Caco-2 (cell line): ENCODE data around the gene TJP2. TPM values are rescaled to one million over a fixed set of nuclear protein-coding genes. Genes with fewer than 3 reads are reported as not detected.

Source experiments
- BruUV-seq: library from RNA; stranded (reverse); fragments of 400-500 nt; replicated peaks from 2 replicates; lab custom pipeline; 2021; lab: Mats Ljungman, UMichigan
- CTCF ChIA-PET: fragments of 300-600 bp; sonication (Branson Sonifier 250); formaldehyde crosslinking; loops from one replicate; lab custom pipeline; 2022; ENCODE audit warnings: antibody characterized with exemption; lab: Charles Lee
- POLR2A ChIA-PET: fragments of 300-600 bp; sonication (Branson Sonifier 250); formaldehyde crosslinking; loops from one replicate; lab custom pipeline; 2022; ENCODE audit warnings: antibody characterized with exemption; lab: Charles Lee
- DNase-seq, 2 experiments: peaks; one replicate each; pipeline versions ENCODE4 v3.0.0 to v3.0.0-alpha.2; 2020 to 2022
- H3K27me3 ChIP-seq: replicated peaks from 2 replicates; pipeline ENCODE4 v1.6.0; 2011; ENCODE audit warnings: low read length; ENCODE audit not compliant: control insufficient read depth, insufficient read depth
- H3K36me3 ChIP-seq: 2 replicates; pipeline ENCODE4 v1.5.1; 2011; ENCODE audit warnings: low read length; ENCODE audit not compliant: control insufficient read depth, insufficient read depth
- H3K4me1 ChIP-seq: fragments of 250-450 bp; sonication (Bioruptor Pico); 2 replicates; pipeline ENCODE4 v1.5.1; 2020; ENCODE audit warnings: mild to moderate bottlenecking
- H3K4me3 ChIP-seq: 2 replicates; pipeline ENCODE4 v1.5.1; 2011; ENCODE audit warnings: low read depth, mild to moderate bottlenecking, control low read depth, low read length
- H3K9me3 ChIP-seq: fragments of 250-450 bp; sonication (Bioruptor Pico); 2 replicates; pipeline ENCODE4 v1.5.1; 2020; ENCODE audit warnings: mild to moderate bottlenecking, moderate library complexity
- H3K27ac Mint-ChIP-seq: one replicate; pipeline ENCODE4 v1.8.0; 2022; ENCODE audit warnings: mixed read lengths; ENCODE audit not compliant: unreplicated experiment
- H3K27me3 Mint-ChIP-seq: one replicate; pipeline ENCODE4 v1.8.0; 2022; ENCODE audit warnings: mixed read lengths; ENCODE audit not compliant: insufficient read depth, unreplicated experiment
- H3K36me3 Mint-ChIP-seq: one replicate; pipeline ENCODE4 v1.8.0; 2022; ENCODE audit warnings: mild to moderate bottlenecking, mixed read lengths; ENCODE audit not compliant: insufficient read depth, unreplicated experiment
- H3K4me1 Mint-ChIP-seq: one replicate; pipeline ENCODE4 v1.8.0; 2022; ENCODE audit warnings: low read depth, mixed read lengths; ENCODE audit not compliant: unreplicated experiment
- H3K4me3 Mint-ChIP-seq: one replicate; pipeline ENCODE4 v1.8.0; 2022; ENCODE audit warnings: mild to moderate bottlenecking, moderate library complexity, mixed read lengths; ENCODE audit not compliant: unreplicated experiment
- H3K9me3 Mint-ChIP-seq: one replicate; pipeline ENCODE4 v1.8.0; 2022; ENCODE audit warnings: mixed read lengths; ENCODE audit not compliant: unreplicated experiment
- CTCF ChIP-seq, 2 experiments: fragments of 200-600 bp in 1 of 2; IDR thresholded peaks; 1 replicate in 1 of 2; 2 replicates in 1 of 2; pipeline versions ENCODE4 v1.5.1 to v1.8.0; 2011 to 2022; ENCODE audit warnings: antibody characterized with exemption in 1 of 2, control low read depth in 1 of 2, inconsistent platforms in 1 of 2, low read depth in 1 of 2, low read length in 1 of 2, mild to moderate bottlenecking in 1 of 2, moderate library complexity in 1 of 2; ENCODE audit not compliant: insufficient read depth in 1 of 2, severe bottlenecking in 1 of 2, unreplicated experiment in 1 of 2
- intact Hi-C: fragments of 100-400 bp; cut with micrococcal nuclease; formaldehyde crosslinking; loops from one replicate; pipeline ENCODE4 v1.10.0; 2022; ENCODE audit not compliant: unreplicated experiment
- total RNA-seq: library from RNA; stranded (reverse); gene quantifications from 2 replicates; pipeline ENCODE4 v1.2.3, GENCODE V29; 2022

The TJP2 gene
- total RNA-seq, 1 experiment from 2014 or later = 36.7 TPM

GRCh38 chr9:69204849-69205248 is 30.8 kb downstream of the TJP2 start:
- no TSS peak for BruUV-seq
- no peaks in the 10 kb centered on the region for H3K36me3 ChIP-seq
- CTCF ChIA-PET = no interaction called here
- intact Hi-C loops = no loop called here
- no peaks in the 10 kb centered on the region for H3K9me3 ChIP-seq
- POLR2A ChIA-PET = no interaction called here
- no peak overlapping the region for H3K4me3 Mint-ChIP-seq
- peaks cover 12% of the 10 kb centered on the region for H3K36me3 Mint-ChIP-seq
- H3K27me3 Mint-ChIP-seq = no peaks in the 10 kb centered on the region
- H3K27ac Mint-ChIP-seq = no peak overlapping the region
- H3K27me3 ChIP-seq = no peaks in the 10 kb centered on the region
- no peak overlapping the region for H3K4me3 ChIP-seq
- peaks cover 5% of the 10 kb centered on the region for H3K4me1 Mint-ChIP-seq
- no peak for DNase-seq
- no peaks in the 10 kb centered on the region for H3K4me1 ChIP-seq
- no peak for TF ChIP-seq CTCF (IDR thresholded peaks at IDR 0.05; ENCODE audit: insufficient read depth in 1 of 2, low read depth in 1 of 2, low read length in 1 of 2, severe bottlenecking in 1 of 2, unreplicated experiment in 1 of 2)
- H3K9me3 Mint-ChIP-seq = no peaks in the 10 kb centered on the region

GRCh38 chr9:69206047-69206446 is 32.0 kb downstream of the TJP2 start:
- no peak for TF ChIP-seq CTCF (IDR thresholded peaks at IDR 0.05; ENCODE audit: insufficient read depth in 1 of 2, low read depth in 1 of 2, low read length in 1 of 2, severe bottlenecking in 1 of 2, unreplicated experiment in 1 of 2)
- no peaks in the 10 kb centered on the region for H3K27me3 Mint-ChIP-seq
- DNase-seq = no peak
- CTCF ChIA-PET = no interaction called here
- H3K4me3 Mint-ChIP-seq = no peak overlapping the region
- intact Hi-C loops = no loop called here
- H3K4me3 ChIP-seq = no peak overlapping the region
- no TSS peak for BruUV-seq
- no peak overlapping the region for H3K27ac Mint-ChIP-seq
- H3K36me3 Mint-ChIP-seq = peaks cover 12% of the 10 kb centered on the region
- H3K9me3 Mint-ChIP-seq = no peaks in the 10 kb centered on the region
- H3K4me1 ChIP-seq = no peaks in the 10 kb centered on the region
- peaks cover 3% of the 10 kb centered on the region for H3K4me1 Mint-ChIP-seq
- H3K36me3 ChIP-seq = no peaks in the 10 kb centered on the region
- no peaks in the 10 kb centered on the region for H3K9me3 ChIP-seq
- POLR2A ChIA-PET = no interaction called here
- no peaks in the 10 kb centered on the region for H3K27me3 ChIP-seq

- intact Hi-C loops = no loop called here
- Mint-ChIP-seq H3K27ac (no peak overlapping the region), H3K4me3 (no peak overlapping the region), H3K9me3 (no peaks in the 10 kb centered on the region), H3K27me3 (no peaks in the 10 kb centered on the region), H3K36me3 (peaks cover 7% of the 10 kb centered on the region), H3K4me1 (no peaks in the 10 kb centered on the region)
- Histone ChIP-seq H3K4me1 (no peaks in the 10 kb centered on the region), H3K27me3 (no peaks in the 10 kb centered on the region), H3K36me3 (no peaks in the 10 kb centered on the region), H3K4me3 (no peak overlapping the region), H3K9me3 (no peaks in the 10 kb centered on the region)
- POLR2A ChIA-PET = no interaction called here
- no TSS peak for BruUV-seq
- peak; percentile 13 to 32 for DNase-seq
- TF ChIP-seq CTCF (IDR thresholded peaks at IDR 0.05; ENCODE audit: insufficient read depth in 1 of 2, low read depth in 1 of 2, low read length in 1 of 2, severe bottlenecking in 1 of 2, unreplicated experiment in 1 of 2) = peak in 1 of 2 experiments; percentile 13
- CTCF ChIA-PET = no interaction called here
Measured at GRCh38 chr9:69207503-69207902, 33.4 kb downstream of the TJP2 start.
